Endothelial cell of umbilical vein (primary cell): ENCODE results near the gene TGM1. TPM values are rescaled to one million over a fixed set of nuclear protein-coding genes. Genes with fewer than 3 reads are reported as not detected.
A peak's percentile ranks its signal among the peaks of the same experiment; 100 is the strongest.

Experiments used
- Bru-seq: library from RNA; stranded (reverse); fragments of 400-500 nt; gene quantifications from one replicate; lab custom pipeline; 2021; lab: Mats Ljungman, UMichigan
- BruChase-seq, 2 experiments: library from RNA; stranded (reverse); fragments of 400-500 nt; gene quantifications; one replicate each; lab custom pipeline; 2021; lab: Mats Ljungman, UMichigan
- BruUV-seq: library from RNA; stranded (reverse); fragments of 400-500 nt; replicated peaks from 2 replicates; lab custom pipeline; 2021; lab: Mats Ljungman, UMichigan
- CTCF ChIA-PET: fragments of 300-600, 350-600 bp; sonication (Branson Sonifier 250); formaldehyde crosslinking; loops from one replicate; lab custom pipeline; 2021; ENCODE audit warnings: antibody characterized with exemption, inconsistent platforms; lab: Charles Lee
- POLR2A ChIA-PET: fragments of 300-600, 350-600 bp; sonication (Branson Sonifier 250); formaldehyde crosslinking; loops from one replicate; lab custom pipeline; 2021; ENCODE audit warnings: antibody characterized with exemption, inconsistent platforms; lab: Charles Lee
- DNase-seq: peaks from one replicate; pipeline ENCODE4 v3.0.0-alpha.2; 2011; ENCODE audit warnings: low read depth, low spot score
- FAIRE-seq: peaks from 2 replicates; lab custom pipeline; 2011; peaks lifted over from hg19 to GRCh38; lab: Jason Lieb, UNC
- H2AFZ ChIP-seq: 2 replicates; pipeline ENCODE4 v1.6.0; 2012; ENCODE audit warnings: low read depth, low read length, control low read depth, inconsistent platforms
- H3K27ac ChIP-seq: 2 replicates; pipeline ENCODE4 v1.5.1; 2011; ENCODE audit warnings: low read depth, mild to moderate bottlenecking, control low read depth, low read length, moderate library complexity; ENCODE audit not compliant: insufficient read depth
- H3K27me3 ChIP-seq, 2 experiments: 2 replicates each; pipeline versions ENCODE4 v1.6.0 to v1.6.1; 2011; ENCODE audit warnings: low read length in 2 of 2, mixed read lengths in 1 of 2; ENCODE audit not compliant: control insufficient read depth in 2 of 2, insufficient read depth in 2 of 2
- H3K36me3 ChIP-seq, 2 experiments: 2 replicates in 1 of 2; 3 replicates in 1 of 2; pipeline ENCODE4 v1.5.1; 2011; ENCODE audit warnings: low read length in 2 of 2, mild to moderate bottlenecking in 1 of 2, moderate library complexity in 1 of 2; ENCODE audit not compliant: control insufficient read depth in 2 of 2, insufficient read depth in 2 of 2; ENCODE audit errors: extremely low read depth in 1 of 2
- H3K4me1 ChIP-seq: 3 replicates; pipeline ENCODE4 v1.5.1; 2011; ENCODE audit warnings: mild to moderate bottlenecking, low read length; ENCODE audit not compliant: control insufficient read depth, insufficient read depth; ENCODE audit errors: extremely low read depth
- H3K4me2 ChIP-seq: 2 replicates; pipeline ENCODE4 v1.6.1; 2011; ENCODE audit warnings: low read length, control low read depth, mixed read lengths; ENCODE audit not compliant: insufficient read depth
- H3K4me3 ChIP-seq, 3 experiments: fragments of 200-600 bp in 1 of 3; sonication (generic), shearing (Covaris generic) in 1 of 3; replicated peaks in 1 of 3; 2 replicates each; pipeline ENCODE4 v1.5.1; 2011 to 2016; ENCODE audit warnings: control low read depth in 3 of 3, low read length in 3 of 3, mild to moderate bottlenecking in 2 of 3, inconsistent platforms in 1 of 3, low read depth in 1 of 3, moderate library complexity in 1 of 3; ENCODE audit not compliant: insufficient read depth in 1 of 3
- H3K79me2 ChIP-seq: 2 replicates; pipeline ENCODE4 v1.6.0; 2012; ENCODE audit warnings: low read length, inconsistent platforms; ENCODE audit not compliant: control insufficient read depth, insufficient read depth
- H3K9ac ChIP-seq: replicated peaks from 2 replicates; pipeline ENCODE3; 2011; ENCODE audit warnings: low read length, control low read depth; ENCODE audit not compliant: insufficient read depth; ENCODE audit errors: extremely low read depth
- H3K9me1 ChIP-seq: replicated peaks from 3 replicates; pipeline ENCODE4 v1.6.0; 2011; ENCODE audit warnings: mild to moderate bottlenecking, low read length; ENCODE audit not compliant: control insufficient read depth, insufficient read depth; ENCODE audit errors: extremely low read depth
- H3K9me3 ChIP-seq: replicated peaks from 2 replicates; pipeline ENCODE4 v1.5.1; 2012; ENCODE audit warnings: low read length, inconsistent platforms; ENCODE audit not compliant: control insufficient read depth, insufficient read depth
- H4K20me1 ChIP-seq: replicated peaks from 2 replicates; pipeline ENCODE3; 2011; ENCODE audit warnings: mild to moderate bottlenecking, low read length; ENCODE audit not compliant: control insufficient read depth, insufficient read depth; ENCODE audit errors: extremely low read depth
- CTCF ChIP-seq, 2 donors: IDR thresholded peaks; 1 replicate in 1 of 2; 2 replicates in 1 of 2; pipeline ENCODE4 v1.5.1; 2011; ENCODE audit warnings: low read length in 2 of 2, mild to moderate bottlenecking in 2 of 2, moderate library complexity in 2 of 2, control low read depth in 1 of 2, inconsistent platforms in 1 of 2, low read depth in 1 of 2; ENCODE audit not compliant: insufficient read depth in 1 of 2; ENCODE audit errors: extremely low read depth in 1 of 2
- EZH2 ChIP-seq: IDR thresholded peaks from 2 replicates; pipeline ENCODE4 v1.6.1; 2012; ENCODE audit warnings: borderline replicate concordance, low read depth, mild to moderate bottlenecking, moderate library complexity, low read length, inconsistent platforms; ENCODE audit not compliant: severe bottlenecking
- FOS ChIP-seq: IDR thresholded peaks from 2 replicates; pipeline ENCODE4 v1.6.1; 2011; ENCODE audit warnings: mild to moderate bottlenecking, low read length, moderate library complexity, borderline replicate concordance; ENCODE audit not compliant: insufficient read depth
- GATA2 ChIP-seq: IDR thresholded peaks from 2 replicates; pipeline ENCODE4 v1.7.0; 2011; ENCODE audit warnings: low read depth, mild to moderate bottlenecking, moderate library complexity, mixed read lengths, low read length; ENCODE audit not compliant: insufficient read length, insufficient read depth
- JUN ChIP-seq: IDR thresholded peaks from 2 replicates; pipeline ENCODE4 v1.6.1; 2011; ENCODE audit warnings: borderline replicate concordance, low read depth; ENCODE audit not compliant: insufficient read length, insufficient read depth
- MAX ChIP-seq: IDR thresholded peaks from 2 replicates; pipeline ENCODE4 v1.6.1; 2011; ENCODE audit not compliant: insufficient read depth, insufficient read length
- MYC ChIP-seq: IDR thresholded peaks from one replicate; pipeline ENCODE4 v1.6.1; 2011; ENCODE audit warnings: mild to moderate bottlenecking, low read depth, low read length
- POLR2A ChIP-seq: IDR thresholded peaks from 2 replicates; pipeline ENCODE4 v1.6.1; 2012; ENCODE audit warnings: low read depth, mild to moderate bottlenecking, control low read depth, low read length
- POLR2AphosphoS5 ChIP-seq: IDR thresholded peaks from 2 replicates; pipeline ENCODE4 v1.6.1; 2012; ENCODE audit warnings: low read depth, mild to moderate bottlenecking, control low read depth, low read length, moderate library complexity; ENCODE audit not compliant: insufficient read depth
- dilution Hi-C: fragments of 300-500 bp; cut with MboI; formaldehyde crosslinking; loops from one replicate; pipeline ENCODE4 v1.15.0; 2019; ENCODE audit warnings: low sequenced_read_pairs; ENCODE audit not compliant: extremely low pct_ligation_motif_present
- intact Hi-C: fragments of 100-400 bp; cut with micrococcal nuclease; formaldehyde crosslinking; loops from one replicate; pipeline ENCODE4 v1.10.0; 2022
- long read RNA-seq: library from polyadenylated mRNA; stranded (forward); transcript quantifications from one replicate; pipeline ENCODE4 v2.0.0, GENCODE V29; 2021
- polyA minus RNA-seq, 3 experiments: library from RNA; depleted of rRNA, polyadenylated mRNA; stranded (reverse); fragments of >200 nt; gene quantifications; 1 replicate in 1 of 3; 2 replicates in 2 of 3; pipeline ENCODE4 v1.2.3, GENCODE V29; 2011
- polyA plus RNA-seq, 4 experiments: library from polyadenylated mRNA; depleted of rRNA in 3 of 4; stranded (reverse) in 3 of 4; unstranded in 1 of 4; fragments of >200 nt; gene quantifications; 2 replicates each; pipeline versions ENCODE4 v1.2.1 to v1.2.3, GENCODE V29; 2011 to 2012; ENCODE audit warnings: missing spikeins in 1 of 4
- total RNA-seq: library from RNA; stranded (reverse); gene quantifications from 2 replicates; pipeline ENCODE4 v1.2.3, GENCODE V29; 2021

Gene TGM1
- total RNA-seq (3.4 and 3.9 TPM in 2 replicates), polyA plus RNA-seq (1.0 and 2.1 TPM in 2 replicates), polyA minus RNA-seq (1.9 and 3.3 TPM in 2 replicates), Bru-seq, nascent RNA (percentile 33 among the genes with signal in this experiment), BruChase-seq, experiment 1, labeled RNA remaining after a 6-hour chase (percentile 46 among the genes with signal in this experiment), BruChase-seq, experiment 2, labeled RNA remaining after a 2-hour chase (percentile 43 among the genes with signal in this experiment)
- 0.49 and 0.89 TPM in 2 replicates for polyA plus RNA-seq (2011; cell fraction: cytosol; rRNA removed)
- polyA plus RNA-seq (2011; cell fraction: nucleus; rRNA removed), result 16.3 and 19.8 TPM in 2 replicates
- 0.63 and 1.7 TPM in 2 replicates for polyA plus RNA-seq (2012)
- polyA minus RNA-seq (2011; cell fraction: cytosol; rRNA and poly(A)+ RNA removed), result 3.8 TPM
- polyA minus RNA-seq (2011; cell fraction: nucleus; rRNA and poly(A)+ RNA removed), result 2.2 and 6.7 TPM in 2 replicates
- long read RNA-seq, partial matches to known transcripts, result 1 of 1 reads
- long read RNA-seq, other reads (novel, unspliced or antisense), result 0 of 1 reads

GRCh38 chr14:24262821-24263733, at the start of gene TGM1:
TSS of gene TGM1 (minus strand) at chr14:24263177. CDS start at chr14:24262352, 825 bp downstream.
- H3K4me3 ChIP-seq, result no peak within 1 kb of the TSS
- TF ChIP-seq CTCF (IDR thresholded peaks at IDR 0.05; ENCODE audit: extremely low read depth in 1 of 2, insufficient read depth in 1 of 2, low read depth in 1 of 2, low read length in 2 of 2) (no peak), MYC (no peak), EZH2 (no peak), POLR2AphosphoS5 (no peak), JUN (no peak), POLR2A (no peak), MAX (no peak), GATA2 (no peak), FOS (no peak)
- no peak within 1 kb of the TSS for H3K9ac ChIP-seq
- DNase-seq, result no peak
- intact Hi-C loops (no loop called here), dilution Hi-C loops (no loop called here)
- no peak within 1 kb of the TSS for H2AFZ ChIP-seq
- H3K4me2 ChIP-seq, result no peak within 1 kb of the TSS
- ChIA-PET CTCF (interaction anchor here (1.0 to 1.3 kb wide), 3 partner anchors 8 to 21 kb away, joined by 3 to 5 read pairs (median 3); partner anchors contain the start of gene RABGGTA), POLR2A (no interaction called here)
- no peaks in the 10 kb centered on the region for H3K9me1 ChIP-seq
- H3K79me2 ChIP-seq, result no peaks in the 10 kb centered on the region
- H3K27ac ChIP-seq, result no peak within 1 kb of the TSS
- no TSS peak for BruUV-seq
- no peak for FAIRE-seq
- peaks cover 0 to 14% of the 10 kb centered on the region in 2 experiments for H3K36me3 ChIP-seq
- no peaks in the 10 kb centered on the region for H3K27me3 ChIP-seq
- no peaks in the 10 kb centered on the region for H4K20me1 ChIP-seq
- H3K4me1 ChIP-seq, result no peaks in the 10 kb centered on the region
- no peaks in the 10 kb centered on the region for H3K9me3 ChIP-seq
